ENCODE data around the gene OTOP2. TPM values are rescaled to one million over a fixed set of nuclear protein-coding genes. Genes with fewer than 3 reads are reported as not detected.
"Not testable (repeated sequence)": the region's sequence is repeated elsewhere in the genome, so short reads cannot be mapped to it uniquely, and the experiment has no call there.

Gene OTOP2
- total and polyA plus RNA-seq, 4 donors = 0.08 TPM; not detected in 3

DNA sequence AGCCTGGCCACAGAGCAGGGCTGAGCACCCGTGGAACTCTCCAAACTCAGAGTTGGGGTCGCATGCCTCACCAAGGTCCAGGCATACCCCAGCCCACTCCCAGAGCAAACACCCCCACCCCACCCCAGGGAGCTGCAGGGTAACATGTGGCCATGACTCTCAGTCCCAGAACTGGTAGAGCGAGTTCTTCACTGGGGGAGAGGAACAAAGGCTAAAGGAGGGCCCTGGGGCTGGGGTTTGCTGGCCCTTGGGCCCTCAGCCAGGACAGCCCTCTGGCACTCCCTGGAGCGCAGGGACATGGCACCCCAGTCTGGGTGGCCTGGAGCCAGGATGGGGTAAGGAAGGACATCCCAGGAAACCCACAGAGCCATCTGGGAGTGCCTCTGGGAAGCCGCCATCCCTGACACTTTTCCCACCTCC lies 44.3 kb downstream of the OTOP2 start:
- H3K27ac ChIP-seq (ENCODE audit: low read depth, low read length) = no peak overlapping the region
- WGBS (ENCODE audit: insufficient coverage) = 77% methylated on average over 4 of the region's 5 CpGs
- H3K4me1 ChIP-seq (ENCODE audit: control insufficient read depth, insufficient read depth, low read length) = peaks cover 35% of the 10 kb centered on the region
- H3K27me3 ChIP-seq (ENCODE audit: control insufficient read depth, insufficient read depth, low read length) = peaks cover 13% of the 10 kb centered on the region
- no peak for DNase-seq (ENCODE audit: low read depth in 4 of 6, low spot score in 6 of 6)
- H3K4me3 ChIP-seq (ENCODE audit: low read depth, low read length) = no peak overlapping the region
- H3K9me3 ChIP-seq (ENCODE audit: control insufficient read depth, insufficient read depth, low read length) = no peaks in the 10 kb centered on the region
- H3K36me3 ChIP-seq (ENCODE audit: control insufficient read depth, insufficient read depth, low read length) = peaks cover 15% of the 10 kb centered on the region

DNA sequence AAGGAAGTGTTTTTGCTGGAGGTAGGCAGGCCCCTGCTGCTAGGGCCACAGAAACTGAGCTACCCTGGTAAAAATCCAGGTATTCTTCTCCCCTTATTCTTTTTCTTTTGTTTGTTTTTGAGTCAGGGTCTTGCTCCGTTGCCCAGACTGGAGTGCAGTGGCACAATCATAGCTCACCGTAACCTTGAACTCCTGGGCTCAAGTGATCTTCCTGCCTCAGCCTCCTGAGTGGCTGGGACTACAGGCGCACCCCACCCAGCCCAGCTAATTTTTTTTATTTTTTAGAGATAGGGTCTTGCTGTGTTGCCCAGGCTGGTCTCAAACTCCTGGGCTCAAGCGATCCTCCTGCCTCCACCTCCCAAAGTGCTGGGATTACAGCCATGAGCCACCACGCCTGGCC lies 45.4 kb downstream of the OTOP2 start:
- not testable (repeated sequence) for H3K36me3 ChIP-seq (ENCODE audit: control insufficient read depth, insufficient read depth, low read length); DNase-seq (ENCODE audit: low read depth in 4 of 6, low spot score in 6 of 6); H3K9me3 ChIP-seq (ENCODE audit: control insufficient read depth, insufficient read depth, low read length); H3K27ac ChIP-seq (ENCODE audit: low read depth, low read length); H3K4me3 ChIP-seq (ENCODE audit: low read depth, low read length)
- Histone ChIP-seq H3K27me3 (ENCODE audit: control insufficient read depth, insufficient read depth, low read length) (peaks cover 15% of the 10 kb centered on the region), H3K4me1 (ENCODE audit: control insufficient read depth, insufficient read depth, low read length) (peaks cover 29% of the 10 kb centered on the region)
- 100% methylated on average over 1 of the region's 5 CpGs for WGBS (ENCODE audit: insufficient coverage)

DNA sequence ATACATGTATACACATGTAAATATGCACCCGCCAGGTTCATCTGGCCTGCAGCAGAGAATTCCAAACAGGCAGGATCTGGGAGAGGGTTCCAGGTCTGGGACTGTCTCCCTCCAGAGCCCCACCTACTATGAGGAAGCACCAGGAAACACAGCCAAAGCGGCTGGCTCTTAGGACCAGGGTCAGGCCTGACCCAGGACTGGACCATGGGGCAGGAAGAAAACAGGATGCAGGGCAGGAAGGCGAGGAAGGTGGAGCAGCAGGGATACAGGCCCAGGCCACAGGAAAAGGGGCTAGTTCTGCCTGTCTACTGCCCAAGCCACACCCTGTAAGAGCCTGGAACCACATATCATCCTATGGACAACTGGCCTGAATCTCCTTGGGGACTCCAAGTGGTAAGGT lies 46.3 kb downstream of the OTOP2 start:
- Histone ChIP-seq H3K4me1 (ENCODE audit: control insufficient read depth, insufficient read depth, low read length) (peaks cover 29% of the 10 kb centered on the region), H3K9me3 (ENCODE audit: control insufficient read depth, insufficient read depth, low read length) (no peaks in the 10 kb centered on the region), H3K36me3 (ENCODE audit: control insufficient read depth, insufficient read depth, low read length) (no peaks in the 10 kb centered on the region), H3K4me3 (ENCODE audit: low read depth, low read length) (no peak overlapping the region), H3K27me3 (ENCODE audit: control insufficient read depth, insufficient read depth, low read length) (peaks cover 19% of the 10 kb centered on the region), H3K27ac (ENCODE audit: low read depth, low read length) (no peak overlapping the region)
- 96% methylated on average over 2 of the region's 3 CpGs for WGBS (ENCODE audit: insufficient coverage)
- no peak for DNase-seq (ENCODE audit: low read depth in 4 of 6, low spot score in 6 of 6)

DNA sequence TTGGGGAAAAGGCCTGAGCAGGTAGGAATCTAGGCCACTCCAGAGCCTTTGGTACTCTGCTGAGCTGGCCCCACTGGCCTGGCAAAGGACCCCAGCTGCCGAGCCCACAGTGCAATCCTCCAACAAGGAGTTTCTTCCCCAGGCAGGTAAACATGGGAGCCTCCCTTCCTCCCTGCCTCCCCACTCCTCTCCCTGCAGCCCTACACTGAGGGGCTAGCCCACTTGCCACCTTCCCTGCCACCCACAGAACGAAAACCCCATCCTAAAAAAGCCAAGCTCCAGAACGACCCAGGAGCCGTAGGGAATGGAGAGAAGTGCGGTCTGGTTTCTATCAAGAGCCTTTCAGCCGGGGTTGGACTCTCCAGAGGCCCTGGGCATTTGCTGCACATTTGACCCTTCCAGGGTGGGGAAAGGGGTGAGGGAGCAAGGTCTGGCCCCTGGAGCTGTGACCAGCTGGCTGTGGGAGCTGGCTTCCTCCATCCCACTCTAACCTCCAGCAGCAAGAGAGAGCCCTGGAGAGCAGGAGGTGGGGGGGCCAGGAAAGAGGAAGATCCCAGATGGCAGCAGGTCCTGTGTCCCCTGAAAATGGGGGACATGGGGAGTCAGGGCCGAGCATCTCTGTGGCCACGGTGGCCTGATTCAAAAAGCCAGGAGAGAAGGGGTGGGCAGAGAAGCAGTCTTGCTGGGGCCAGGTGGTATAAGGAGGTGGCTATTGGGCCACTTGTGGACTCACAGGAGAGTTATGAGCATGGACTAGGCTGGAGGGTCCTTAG lies 47.2 kb downstream of the OTOP2 start:
- H3K4me3 ChIP-seq (ENCODE audit: low read depth, low read length) = peak overlapping the region; percentile 42
- no peaks in the 10 kb centered on the region for H3K36me3 ChIP-seq (ENCODE audit: control insufficient read depth, insufficient read depth, low read length)
- WGBS (ENCODE audit: insufficient coverage) = 82% methylated on average over 7 of the region's 8 CpGs
- no peak for DNase-seq (ENCODE audit: low read depth in 4 of 6, low spot score in 6 of 6)
- peaks cover 29% of the 10 kb centered on the region for H3K4me1 ChIP-seq (ENCODE audit: control insufficient read depth, insufficient read depth, low read length)
- H3K27ac ChIP-seq (ENCODE audit: low read depth, low read length) = no peak overlapping the region
- H3K27me3 ChIP-seq (ENCODE audit: control insufficient read depth, insufficient read depth, low read length) = peaks cover 20% of the 10 kb centered on the region
- no peaks in the 10 kb centered on the region for H3K9me3 ChIP-seq (ENCODE audit: control insufficient read depth, insufficient read depth, low read length)

DNA sequence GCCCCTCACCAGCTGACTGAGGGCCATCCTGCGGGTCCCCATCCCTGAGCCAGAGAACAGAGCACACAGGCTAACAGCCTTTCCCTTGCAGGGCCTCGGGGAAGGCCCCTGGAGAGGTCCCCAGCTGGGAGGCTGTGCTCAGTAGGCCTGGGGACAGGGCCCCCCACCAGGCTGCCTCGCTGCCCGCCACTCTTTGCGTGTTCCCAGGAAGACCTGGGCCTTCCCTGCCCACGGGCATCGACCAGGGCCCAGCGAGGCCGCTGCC lies 47.7 kb downstream of the OTOP2 start:
- H3K4me3 ChIP-seq (ENCODE audit: low read depth, low read length) = peak overlapping the region; percentile 42
- DNase-seq (ENCODE audit: low read depth in 4 of 6, low spot score in 6 of 6) = no peak
- 7% methylated on average over 9 of the region's 9 CpGs for WGBS (ENCODE audit: insufficient coverage)
- H3K27me3 ChIP-seq (ENCODE audit: control insufficient read depth, insufficient read depth, low read length) = peaks cover 20% of the 10 kb centered on the region
- no peaks in the 10 kb centered on the region for H3K9me3 ChIP-seq (ENCODE audit: control insufficient read depth, insufficient read depth, low read length)
- H3K27ac ChIP-seq (ENCODE audit: low read depth, low read length) = no peak overlapping the region
- H3K4me1 ChIP-seq (ENCODE audit: control insufficient read depth, insufficient read depth, low read length) = peaks cover 29% of the 10 kb centered on the region
- H3K36me3 ChIP-seq (ENCODE audit: control insufficient read depth, insufficient read depth, low read length) = no peaks in the 10 kb centered on the region

DNA sequence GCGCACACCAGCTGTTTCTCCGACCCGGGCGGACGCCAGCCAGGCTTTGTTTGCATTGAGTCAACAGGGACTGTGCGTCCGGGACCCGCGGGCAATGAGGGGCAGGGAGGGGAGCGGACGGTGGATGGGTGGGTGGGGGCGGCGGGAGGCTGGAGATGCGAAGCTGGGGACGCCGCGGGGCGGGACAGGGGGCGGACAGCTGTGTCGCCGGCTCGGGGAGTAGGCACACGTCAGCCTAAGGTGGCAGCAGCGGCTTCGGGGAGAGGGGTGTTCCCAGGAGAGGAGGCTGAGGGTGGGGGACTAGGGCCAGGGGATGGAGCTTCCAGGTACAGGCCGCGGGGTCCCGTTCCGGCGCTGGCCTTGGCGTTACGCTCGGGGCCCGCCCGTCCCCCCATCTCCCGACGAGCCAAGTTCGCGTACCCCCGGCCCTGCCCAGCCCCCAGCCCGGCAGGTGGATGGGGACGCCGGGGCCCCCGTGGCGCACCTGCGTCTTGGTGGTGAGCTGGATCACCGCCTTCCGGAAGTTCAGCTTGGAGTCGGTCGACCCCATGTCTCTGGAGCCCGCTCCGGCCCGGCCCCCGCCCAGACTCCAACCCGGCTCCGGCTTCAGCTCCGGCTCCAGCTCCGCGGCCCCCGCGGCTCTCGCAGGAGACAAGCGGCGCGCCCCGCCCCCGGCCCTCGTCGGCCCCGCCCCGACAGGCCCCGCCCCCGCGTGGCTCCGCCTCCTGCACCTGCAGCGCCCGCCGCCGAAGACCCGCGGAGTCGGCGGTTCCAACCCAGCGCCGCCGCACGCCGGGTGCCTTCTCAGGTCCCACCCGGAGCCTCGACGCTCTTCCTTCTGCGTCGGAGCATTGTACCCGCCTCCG lies 48.3 kb downstream of the OTOP2 start, which contains the start of gene HID1:
Gene HID1, minus strand, starts transcription at position 653 of the 866 bp plus-strand sequence. Its CDS starts 103 bp downstream, at position 550.
- no peaks in the 10 kb centered on the region for H3K9me3 ChIP-seq (ENCODE audit: control insufficient read depth, insufficient read depth, low read length)
- no peak within 1 kb of the TSS for H3K27ac ChIP-seq (ENCODE audit: low read depth, low read length)
- peaks cover 20% of the 10 kb centered on the region for H3K27me3 ChIP-seq (ENCODE audit: control insufficient read depth, insufficient read depth, low read length)
- peak in 3 of 6 donors; percentile 43 to 88 (median 80) for DNase-seq (ENCODE audit: low read depth in 4 of 6, low spot score in 6 of 6)
- peak within 1 kb of the TSS; percentile 42 for H3K4me3 ChIP-seq (ENCODE audit: low read depth, low read length)
- H3K4me1 ChIP-seq (ENCODE audit: control insufficient read depth, insufficient read depth, low read length) = peaks cover 29% of the 10 kb centered on the region
- H3K36me3 ChIP-seq (ENCODE audit: control insufficient read depth, insufficient read depth, low read length) = no peaks in the 10 kb centered on the region
- under 1% methylated on average over 90 of the region's 95 CpGs for WGBS (ENCODE audit: insufficient coverage)

DNA sequence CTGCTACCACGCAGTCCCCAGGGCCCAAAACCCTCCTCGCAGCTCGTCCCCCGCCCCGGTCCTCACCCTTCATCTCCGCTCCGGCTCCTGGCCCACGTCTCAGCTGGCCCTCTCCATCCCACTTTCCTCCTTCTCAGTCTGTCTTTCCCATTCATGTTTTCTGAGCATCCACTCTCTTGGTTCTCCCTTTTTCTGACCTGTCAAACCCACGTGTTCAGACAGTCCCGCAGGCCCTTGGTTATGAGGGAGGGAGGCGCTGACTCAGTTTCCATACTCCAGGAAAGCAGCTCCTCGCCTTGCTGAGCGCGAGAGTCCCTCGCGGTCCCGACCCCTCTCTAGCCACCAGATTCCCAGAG lies 48.9 kb downstream of the OTOP2 start:
- no peak for DNase-seq (ENCODE audit: low read depth in 4 of 6, low spot score in 6 of 6)
- peak overlapping the region; percentile 38 for H3K4me3 ChIP-seq (ENCODE audit: low read depth, low read length)
- H3K27ac ChIP-seq (ENCODE audit: low read depth, low read length) = no peak overlapping the region
- no peaks in the 10 kb centered on the region for H3K36me3 ChIP-seq (ENCODE audit: control insufficient read depth, insufficient read depth, low read length)
- 4% methylated on average over 17 of the region's 17 CpGs for WGBS (ENCODE audit: insufficient coverage)
- peaks cover 20% of the 10 kb centered on the region for H3K27me3 ChIP-seq (ENCODE audit: control insufficient read depth, insufficient read depth, low read length)
- H3K4me1 ChIP-seq (ENCODE audit: control insufficient read depth, insufficient read depth, low read length) = peaks cover 29% of the 10 kb centered on the region
- no peaks in the 10 kb centered on the region for H3K9me3 ChIP-seq (ENCODE audit: control insufficient read depth, insufficient read depth, low read length)

DNA sequence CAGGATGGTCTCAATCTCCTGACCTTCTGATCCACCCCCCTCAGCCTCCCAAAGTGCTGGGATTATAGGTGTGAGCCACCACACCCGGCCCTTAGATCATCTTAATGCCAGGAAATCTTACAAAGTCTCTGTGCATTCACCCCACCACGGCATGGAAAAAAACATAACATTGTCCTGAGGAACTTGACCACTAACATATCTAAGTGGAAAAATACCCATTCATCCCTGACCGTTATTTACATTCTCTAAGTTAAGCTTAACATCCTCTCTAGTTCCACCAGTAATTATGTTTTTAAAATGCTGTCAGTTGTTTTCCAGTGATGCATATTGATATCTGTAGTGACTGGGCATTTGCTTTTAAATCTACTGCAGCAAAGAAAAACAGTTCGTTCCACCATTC lies 51.9 kb downstream of the OTOP2 start:
- WGBS (ENCODE audit: insufficient coverage) = 60% methylated on average over 1 of the region's 4 CpGs
- peaks cover 22% of the 10 kb centered on the region for H3K4me1 ChIP-seq (ENCODE audit: control insufficient read depth, insufficient read depth, low read length)
- no peak for DNase-seq (ENCODE audit: low read depth in 4 of 6, low spot score in 6 of 6)
- no peak overlapping the region for H3K4me3 ChIP-seq (ENCODE audit: low read depth, low read length)
- H3K9me3 ChIP-seq (ENCODE audit: control insufficient read depth, insufficient read depth, low read length) = no peaks in the 10 kb centered on the region
- H3K27me3 ChIP-seq (ENCODE audit: control insufficient read depth, insufficient read depth, low read length) = peaks cover 20% of the 10 kb centered on the region
- H3K36me3 ChIP-seq (ENCODE audit: control insufficient read depth, insufficient read depth, low read length) = no peaks in the 10 kb centered on the region
- H3K27ac ChIP-seq (ENCODE audit: low read depth, low read length) = no peak overlapping the region

DNA sequence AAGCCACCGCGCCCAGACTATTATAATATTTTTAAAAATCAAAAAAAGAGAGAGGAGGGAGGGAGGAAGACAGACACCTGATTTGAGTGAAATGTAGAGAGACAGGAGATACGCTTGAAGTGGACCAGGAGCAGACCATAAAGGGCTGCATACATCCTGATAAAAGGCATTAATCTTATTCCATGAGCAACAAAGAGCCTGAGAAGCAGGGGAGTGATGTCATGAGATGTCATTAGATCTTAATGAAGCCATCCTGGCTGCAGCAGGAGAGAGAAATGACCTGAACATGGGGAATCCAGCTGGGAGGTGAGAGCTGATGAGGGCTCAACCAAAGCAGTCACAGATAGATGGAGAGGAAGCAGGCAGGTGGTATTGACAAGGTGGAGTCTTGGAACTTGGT lies 53.7 kb downstream of the OTOP2 start:
- H3K27me3 ChIP-seq (ENCODE audit: control insufficient read depth, insufficient read depth, low read length) = peaks cover 13% of the 10 kb centered on the region
- no peak for DNase-seq (ENCODE audit: low read depth in 4 of 6, low spot score in 6 of 6)
- H3K36me3 ChIP-seq (ENCODE audit: control insufficient read depth, insufficient read depth, low read length) = no peaks in the 10 kb centered on the region
- no CpG with 5 or more reads among the region's 3 CpGs for WGBS (ENCODE audit: insufficient coverage)
- peaks cover 20% of the 10 kb centered on the region for H3K4me1 ChIP-seq (ENCODE audit: control insufficient read depth, insufficient read depth, low read length)
- H3K9me3 ChIP-seq (ENCODE audit: control insufficient read depth, insufficient read depth, low read length) = no peaks in the 10 kb centered on the region
- no peak overlapping the region for H3K27ac ChIP-seq (ENCODE audit: low read depth, low read length)
- H3K4me3 ChIP-seq (ENCODE audit: low read depth, low read length) = no peak overlapping the region

DNA sequence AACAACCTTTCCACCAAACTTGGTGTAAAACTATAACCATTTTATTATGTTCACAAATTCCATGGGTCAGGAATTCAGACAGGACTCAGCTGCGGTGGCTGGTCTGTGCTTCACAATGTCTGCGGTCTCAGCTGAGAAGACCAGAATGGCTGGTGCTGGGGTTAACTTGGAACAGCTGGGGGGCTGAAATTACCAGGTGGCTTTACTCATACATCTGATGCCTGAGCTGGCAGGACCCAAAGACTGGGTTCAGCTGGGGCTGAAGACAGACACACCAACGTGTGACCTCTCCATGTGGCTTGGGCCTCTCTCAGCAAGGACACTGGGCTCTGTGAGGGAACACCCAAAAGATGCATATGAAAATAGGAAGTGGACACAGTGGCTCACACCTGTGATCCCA lies 54.2 kb downstream of the OTOP2 start:
- Histone ChIP-seq H3K4me3 (ENCODE audit: low read depth, low read length) (no peak overlapping the region), H3K36me3 (ENCODE audit: control insufficient read depth, insufficient read depth, low read length) (no peaks in the 10 kb centered on the region), H3K4me1 (ENCODE audit: control insufficient read depth, insufficient read depth, low read length) (peaks cover 20% of the 10 kb centered on the region), H3K27ac (ENCODE audit: low read depth, low read length) (no peak overlapping the region), H3K9me3 (ENCODE audit: control insufficient read depth, insufficient read depth, low read length) (no peaks in the 10 kb centered on the region), H3K27me3 (ENCODE audit: control insufficient read depth, insufficient read depth, low read length) (peaks cover 8% of the 10 kb centered on the region)
- no peak for DNase-seq (ENCODE audit: low read depth in 4 of 6, low spot score in 6 of 6)
- whole genome bisulfite sequencing (ENCODE audit: insufficient coverage) = 70% methylated on average over 3 of the region's 3 CpGs
